Measurements from ENCODE around the gene PLXND1. TPM values are rescaled to one million over a fixed set of nuclear protein-coding genes. Genes with fewer than 3 reads are reported as not detected.
A peak's percentile ranks its signal among the peaks of the same experiment; 100 is the strongest.

The PLXND1 gene
- total and polyA plus RNA-seq, 7 experiments from 2014 or later, result 0.38 to 82.5 (median 7.1) TPM; not detected in 1

DNA sequence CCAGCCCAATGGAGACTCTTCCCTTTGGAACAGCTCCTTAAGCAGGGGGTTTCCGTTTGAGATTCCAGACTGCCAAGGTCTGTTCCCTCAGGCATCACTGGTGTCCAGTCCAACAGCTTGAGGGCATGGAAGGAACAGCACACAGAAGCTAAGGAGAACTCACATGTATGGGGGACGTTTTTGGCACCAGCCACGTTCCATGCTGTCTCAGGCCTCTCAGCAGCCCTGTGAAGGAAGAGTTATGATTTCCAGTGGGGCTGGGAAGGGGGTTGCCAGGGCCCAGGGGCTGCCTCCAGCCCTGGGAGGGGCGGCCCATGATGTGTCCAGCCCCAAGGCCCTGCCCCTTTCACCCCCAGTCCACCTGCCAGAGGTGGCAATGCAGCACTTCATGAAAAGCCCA lies 85.5 kb downstream of the PLXND1 start:
- CTCF ChIA-PET, result no interaction called here

DNA sequence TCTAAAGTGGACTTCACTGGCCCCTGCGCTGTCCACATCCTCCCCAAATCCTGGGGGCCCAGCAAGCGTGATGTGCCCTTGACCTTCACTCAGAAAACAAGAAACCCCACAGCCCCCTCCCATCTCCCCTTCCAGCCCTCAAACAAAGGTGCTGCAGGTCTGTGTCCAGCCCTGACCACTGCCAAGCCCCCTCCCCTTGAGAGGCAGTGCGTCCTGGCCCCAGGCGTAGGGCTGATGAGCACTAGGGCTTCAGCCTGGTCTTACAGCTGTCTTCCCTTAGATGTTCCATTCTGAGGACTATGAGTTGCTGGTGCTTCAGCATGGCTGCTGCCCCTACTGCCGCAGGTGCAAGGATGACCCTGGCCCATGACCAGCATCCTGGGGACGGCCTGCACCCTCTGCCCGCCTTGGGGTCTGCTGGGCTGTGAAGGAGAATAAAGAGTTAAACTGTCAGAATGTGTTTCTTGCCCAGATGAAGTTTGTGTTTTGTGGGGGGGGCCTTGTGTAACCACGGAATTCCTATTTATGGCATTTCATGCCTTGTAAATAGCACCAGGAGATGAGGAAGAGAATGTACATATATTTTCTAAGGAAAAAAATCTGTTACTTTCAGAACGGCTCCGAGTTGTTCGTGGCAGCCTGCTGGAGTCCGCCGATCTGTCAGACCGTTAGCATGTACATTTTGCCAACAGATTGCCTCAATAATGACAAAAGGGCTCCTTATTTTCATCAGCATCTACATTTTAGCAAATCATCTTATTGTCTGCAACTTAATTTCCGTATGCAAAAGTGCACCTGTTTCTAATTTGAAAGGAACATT lies 86.4 kb downstream of the PLXND1 start:
- DNase-seq, result no peak
- intact Hi-C loops (cut with micrococcal nuclease), result no loop called here
- Mint-ChIP-seq H3K9me3 (peaks cover 0 to 4% (median 0%) of the 10 kb centered on the region in 11 donors), H3K4me1 (peaks cover 0 to 2% (median 0%) of the 10 kb centered on the region in 7 donors), H3K36me3 (peaks cover 0 to 21% (median 3%) of the 10 kb centered on the region in 5 donors), H3K4me3 (no peak overlapping the region), H3K27me3 (no peaks in the 10 kb centered on the region), H3K27ac (peak overlapping the region in 1 of 9 donors; percentile 56)
- ATAC-seq, result no peak
- H3K4me3 ChIP-seq (ENCODE audit: low read length), result no peak overlapping the region
- no peaks in the 10 kb centered on the region for H3K27me3 ChIP-seq (ENCODE audit: control insufficient read depth in 2 of 2, insufficient read depth in 2 of 2, low read length in 2 of 2)
- CTCF ChIA-PET, result no interaction called here
- H3K36me3 ChIP-seq (ENCODE audit: control insufficient read depth in 2 of 3, insufficient read depth in 3 of 3, low read length in 3 of 3), result peaks cover 0 to 5% (median 0%) of the 10 kb centered on the region in 3 experiments
- POLR2A ChIA-PET, result no interaction called here
- H3K27ac ChIP-seq (ENCODE audit: low read depth, low read length), result no peak overlapping the region
- no peaks in the 10 kb centered on the region for H3K9me3 ChIP-seq (ENCODE audit: control insufficient read depth in 2 of 3, low read length in 3 of 3)
- no peaks in the 10 kb centered on the region for H3K4me1 ChIP-seq (ENCODE audit: control insufficient read depth in 2 of 2, insufficient read depth in 2 of 2, low read length in 2 of 2)

More for the DNA sequence above, 85.5 kb downstream of the PLXND1 start:
- DNase-seq, result no peak
- Mint-ChIP-seq H3K36me3 (peaks cover 0 to 18% (median 3%) of the 10 kb centered on the region in 5 donors), H3K27me3 (no peaks in the 10 kb centered on the region), H3K4me1 (peaks cover 0 to 2% (median 0%) of the 10 kb centered on the region in 7 donors), H3K4me3 (no peak overlapping the region), H3K9me3 (peaks cover 0 to 4% (median 0%) of the 10 kb centered on the region in 11 donors), H3K27ac (no peak overlapping the region)
- H3K27me3 ChIP-seq (ENCODE audit: control insufficient read depth in 2 of 2, insufficient read depth in 2 of 2, low read length in 2 of 2), result no peaks in the 10 kb centered on the region
- POLR2A ChIA-PET, result no interaction called here
- H3K27ac ChIP-seq (ENCODE audit: low read depth, low read length), result no peak overlapping the region
- H3K4me3 ChIP-seq (ENCODE audit: low read length), result no peak overlapping the region
- H3K9me3 ChIP-seq (ENCODE audit: control insufficient read depth in 2 of 3, low read length in 3 of 3), result no peaks in the 10 kb centered on the region
- ATAC-seq, result no peak
- no peaks in the 10 kb centered on the region for H3K4me1 ChIP-seq (ENCODE audit: control insufficient read depth in 2 of 2, insufficient read depth in 2 of 2, low read length in 2 of 2)
- intact Hi-C loops (cut with micrococcal nuclease), result no loop called here
- H3K36me3 ChIP-seq (ENCODE audit: control insufficient read depth in 2 of 3, insufficient read depth in 3 of 3, low read length in 3 of 3), result peaks cover 0 to 4% (median 0%) of the 10 kb centered on the region in 3 experiments

DNA sequence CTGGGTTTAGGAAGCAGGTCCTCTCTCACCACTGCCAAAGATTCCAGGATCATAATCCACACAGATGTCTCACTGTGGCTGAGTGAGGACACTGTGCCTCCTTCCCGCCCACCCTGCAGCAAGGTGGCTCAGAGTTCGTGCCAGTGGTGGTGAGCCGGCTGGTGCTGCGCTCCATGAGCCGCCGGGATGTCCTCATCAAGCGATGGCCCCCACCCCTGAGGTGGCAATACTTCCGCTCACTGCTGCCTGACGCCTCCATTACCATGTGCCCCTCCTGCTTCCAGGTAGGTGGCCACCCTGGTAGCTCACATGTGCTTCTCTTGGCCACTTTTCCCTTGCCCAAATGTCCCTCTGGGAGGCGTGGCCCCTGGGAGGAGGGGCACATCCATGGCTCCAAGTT lies 87.0 kb downstream of the PLXND1 start:
- no peak overlapping the region for H3K27ac ChIP-seq (ENCODE audit: low read depth, low read length)
- ChIA-PET POLR2A (no interaction called here), CTCF (no interaction called here)
- DNase-seq (no peak), ATAC-seq (no peak)
- H3K4me1 ChIP-seq (ENCODE audit: control insufficient read depth in 2 of 2, insufficient read depth in 2 of 2, low read length in 2 of 2), result no peaks in the 10 kb centered on the region
- Mint-ChIP-seq H3K4me1 (peaks cover 0 to 2% (median 0%) of the 10 kb centered on the region in 7 donors), H3K36me3 (peaks cover 0 to 21% (median 3%) of the 10 kb centered on the region in 5 donors), H3K4me3 (no peak overlapping the region), H3K27ac (no peak overlapping the region), H3K27me3 (no peaks in the 10 kb centered on the region), H3K9me3 (peaks cover 0 to 4% (median 0%) of the 10 kb centered on the region in 11 donors)
- no peaks in the 10 kb centered on the region for H3K27me3 ChIP-seq (ENCODE audit: control insufficient read depth in 2 of 2, insufficient read depth in 2 of 2, low read length in 2 of 2)
- H3K9me3 ChIP-seq (ENCODE audit: control insufficient read depth in 2 of 3, low read length in 3 of 3), result no peaks in the 10 kb centered on the region
- H3K4me3 ChIP-seq (ENCODE audit: low read length), result no peak overlapping the region
- intact Hi-C loops (cut with micrococcal nuclease), result no loop called here
- peaks cover 0 to 5% (median 0%) of the 10 kb centered on the region in 3 experiments for H3K36me3 ChIP-seq (ENCODE audit: control insufficient read depth in 2 of 3, insufficient read depth in 3 of 3, low read length in 3 of 3)

DNA sequence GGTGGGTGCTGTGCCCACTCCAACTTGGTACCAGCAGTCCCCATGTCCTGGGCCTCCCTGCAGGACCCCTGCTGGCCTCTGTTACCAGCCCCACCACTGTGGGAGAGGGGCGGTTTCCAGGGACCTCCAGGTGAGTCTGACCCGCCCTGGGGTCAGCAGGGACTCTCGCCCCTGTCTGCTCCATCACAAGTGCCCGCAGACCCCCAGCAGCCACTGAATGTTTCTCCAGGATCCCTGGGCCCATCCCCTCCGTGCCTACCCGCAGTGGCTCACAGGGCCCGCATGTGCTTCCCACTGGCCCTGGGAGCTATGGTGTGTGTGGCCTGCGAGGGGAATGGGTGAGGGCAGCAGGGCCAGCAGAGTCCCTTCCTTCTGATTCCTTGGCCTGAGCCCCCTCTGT lies 87.9 kb downstream of the PLXND1 start:
- Histone ChIP-seq H3K9me3 (ENCODE audit: control insufficient read depth in 2 of 3, low read length in 3 of 3) (no peaks in the 10 kb centered on the region), H3K4me3 (ENCODE audit: low read length) (no peak overlapping the region), H3K36me3 (ENCODE audit: control insufficient read depth in 2 of 3, insufficient read depth in 3 of 3, low read length in 3 of 3) (peaks cover 0 to 5% (median 0%) of the 10 kb centered on the region in 3 experiments), H3K27me3 (ENCODE audit: control insufficient read depth in 2 of 2, insufficient read depth in 2 of 2, low read length in 2 of 2) (no peaks in the 10 kb centered on the region), H3K27ac (ENCODE audit: low read depth, low read length) (no peak overlapping the region), H3K4me1 (ENCODE audit: control insufficient read depth in 2 of 2, insufficient read depth in 2 of 2, low read length in 2 of 2) (no peaks in the 10 kb centered on the region)
- Mint-ChIP-seq H3K4me1 (peaks cover 0 to 2% (median 0%) of the 10 kb centered on the region in 7 donors), H3K27ac (no peak overlapping the region), H3K27me3 (no peaks in the 10 kb centered on the region), H3K36me3 (peaks cover 0 to 21% (median 3%) of the 10 kb centered on the region in 5 donors), H3K4me3 (no peak overlapping the region), H3K9me3 (peaks cover 0 to 4% (median 0%) of the 10 kb centered on the region in 11 donors)
- ChIA-PET POLR2A (interaction anchor here (0.5 kb wide), 1 partner anchor 81 kb away, joined by 3 read pairs; no protein-coding TSS in a partner anchor), CTCF (no interaction called here)
- intact Hi-C loops (cut with micrococcal nuclease), result no loop called here
- DNase-seq (no peak), ATAC-seq (no peak)

DNA sequence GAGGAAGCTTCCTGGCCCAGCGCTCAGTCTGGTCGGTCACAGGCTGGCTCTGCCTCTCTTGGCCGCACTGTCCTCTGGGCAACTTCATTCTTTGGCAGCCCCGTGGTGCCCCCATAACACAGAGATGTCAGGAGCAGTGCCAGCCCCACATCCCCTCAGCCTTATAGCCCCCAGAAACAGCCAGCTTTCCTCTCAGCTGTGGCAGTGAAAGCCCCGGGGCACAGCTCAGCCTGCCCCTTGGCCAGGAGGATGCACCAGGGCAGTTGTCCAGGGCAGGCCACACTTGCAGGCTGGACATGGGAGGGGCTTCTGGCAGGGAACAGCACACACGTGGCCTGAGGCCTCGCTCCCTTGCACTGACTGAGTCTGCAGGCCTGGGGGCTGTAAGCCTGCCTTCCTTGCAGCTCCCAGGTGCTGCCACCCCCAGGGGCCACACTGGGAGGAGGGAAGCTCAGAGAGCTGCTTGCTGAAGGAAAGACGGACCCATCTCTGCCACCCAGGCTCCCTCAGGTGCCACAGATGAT lies 88.4 kb downstream of the PLXND1 start:
- Histone ChIP-seq H3K4me3 (ENCODE audit: low read length) (no peak overlapping the region), H3K36me3 (ENCODE audit: control insufficient read depth in 2 of 3, insufficient read depth in 3 of 3, low read length in 3 of 3) (peaks cover 0 to 5% (median 0%) of the 10 kb centered on the region in 3 experiments), H3K4me1 (ENCODE audit: control insufficient read depth in 2 of 2, insufficient read depth in 2 of 2, low read length in 2 of 2) (no peaks in the 10 kb centered on the region), H3K9me3 (ENCODE audit: control insufficient read depth in 2 of 3, low read length in 3 of 3) (no peaks in the 10 kb centered on the region), H3K27me3 (ENCODE audit: control insufficient read depth in 2 of 2, insufficient read depth in 2 of 2, low read length in 2 of 2) (no peaks in the 10 kb centered on the region), H3K27ac (ENCODE audit: low read depth, low read length) (no peak overlapping the region)
- Mint-ChIP-seq H3K27ac (no peak overlapping the region), H3K9me3 (peaks cover 0 to 2% (median 0%) of the 10 kb centered on the region in 11 donors), H3K27me3 (no peaks in the 10 kb centered on the region), H3K4me3 (no peak overlapping the region), H3K4me1 (no peaks in the 10 kb centered on the region), H3K36me3 (peaks cover 0 to 21% (median 3%) of the 10 kb centered on the region in 5 donors)
- POLR2A ChIA-PET, result no interaction called here
- ATAC-seq, result no peak
- intact Hi-C loops (cut with micrococcal nuclease), result no loop called here
- no peak for DNase-seq
- CTCF ChIA-PET, result no interaction called here

DNA sequence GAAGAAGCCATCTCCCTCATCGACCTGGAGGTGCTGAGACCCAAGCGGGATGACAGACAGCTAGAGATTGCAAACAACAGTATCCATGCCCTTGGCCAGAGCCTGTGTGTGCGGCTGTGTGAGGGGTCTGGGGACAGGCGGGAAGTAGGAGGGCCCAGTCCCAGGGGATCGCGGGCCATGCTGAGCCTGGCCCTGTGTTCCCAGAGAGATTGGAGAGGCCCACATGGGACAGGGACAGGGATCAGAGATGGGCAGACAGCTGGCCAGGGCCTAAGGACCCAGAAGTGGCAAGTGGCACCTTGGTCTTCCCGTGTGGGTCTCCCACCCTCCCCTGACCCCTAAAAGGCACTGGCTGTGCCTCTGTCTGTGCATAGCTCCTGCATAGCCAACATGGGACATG lies 89.0 kb downstream of the PLXND1 start:
- no peak for ATAC-seq
- CTCF ChIA-PET, result no interaction called here

More for the DNA sequence above, 89.0 kb downstream of the PLXND1 start:
- Histone ChIP-seq H3K27ac (ENCODE audit: low read depth, low read length) (no peak overlapping the region), H3K27me3 (ENCODE audit: control insufficient read depth in 2 of 2, insufficient read depth in 2 of 2, low read length in 2 of 2) (no peaks in the 10 kb centered on the region), H3K4me1 (ENCODE audit: control insufficient read depth in 2 of 2, insufficient read depth in 2 of 2, low read length in 2 of 2) (no peaks in the 10 kb centered on the region), H3K36me3 (ENCODE audit: control insufficient read depth in 2 of 3, insufficient read depth in 3 of 3, low read length in 3 of 3) (peaks cover 0 to 5% (median 0%) of the 10 kb centered on the region in 3 experiments), H3K9me3 (ENCODE audit: control insufficient read depth in 2 of 3, low read length in 3 of 3) (no peaks in the 10 kb centered on the region), H3K4me3 (ENCODE audit: low read length) (no peak overlapping the region)
- Mint-ChIP-seq H3K27ac (peak overlapping the region in 1 of 9 donors; percentile 65), H3K27me3 (no peaks in the 10 kb centered on the region), H3K4me1 (peaks cover 0 to under 1% (median 0%) of the 10 kb centered on the region in 7 donors), H3K36me3 (peaks cover 0 to 24% (median 3%) of the 10 kb centered on the region in 5 donors), H3K4me3 (no peak overlapping the region), H3K9me3 (peaks cover 0 to 2% (median 0%) of the 10 kb centered on the region in 11 donors)
- intact Hi-C loops (cut with micrococcal nuclease), result no loop called here
- no peak for DNase-seq
- POLR2A ChIA-PET, result no interaction called here
